ENCODE data around the gene B3GAT3.
"Not testable (repeated sequence)": the region's sequence is repeated elsewhere in the genome, so short reads cannot be mapped to it uniquely, and the experiment has no call there.

The B3GAT3 gene

DNA sequence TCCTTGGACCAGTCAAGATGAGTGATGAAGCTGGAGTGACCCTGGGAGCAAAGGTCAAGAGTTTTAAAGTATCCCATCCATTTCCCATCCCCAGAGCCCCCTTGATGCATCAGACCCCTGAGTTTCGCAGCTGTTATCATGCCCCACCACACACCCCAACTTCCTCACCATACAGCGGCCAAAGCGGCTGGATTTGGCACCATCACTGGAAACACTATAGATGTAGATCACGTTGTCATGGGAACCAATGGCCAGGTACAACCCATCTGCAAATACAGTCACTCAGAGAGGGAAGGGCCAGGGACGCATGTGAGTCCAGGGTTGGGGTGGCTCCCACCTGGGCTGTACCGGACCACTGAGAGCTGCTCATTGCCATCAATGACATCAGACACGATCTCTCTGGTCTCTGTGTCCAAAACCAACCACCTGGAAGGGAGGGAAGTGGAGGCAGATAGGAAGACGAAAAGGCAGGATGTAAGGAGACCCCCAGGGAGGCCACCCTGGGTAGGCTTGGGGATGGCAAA lies 17.9 kb downstream of the B3GAT3 start:
- no peak for DNase-seq

DNA sequence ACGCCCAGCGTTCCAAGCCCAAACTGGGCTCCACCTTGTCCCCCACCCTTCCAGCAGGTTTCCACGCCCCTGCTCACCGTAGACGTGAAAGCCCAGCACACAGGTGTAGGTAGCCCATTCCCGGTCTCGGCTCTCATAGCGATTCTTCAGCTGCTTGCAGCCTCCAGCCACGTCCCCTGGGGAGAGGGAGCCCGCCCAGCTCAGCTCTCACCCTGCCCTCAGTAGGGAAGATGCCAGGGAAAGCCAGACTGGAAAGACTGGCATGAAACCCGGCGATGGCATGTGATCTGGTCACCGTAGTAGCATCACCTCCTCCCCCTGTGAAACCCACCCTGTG lies 18.7 kb downstream of the B3GAT3 start:
- no peak for DNase-seq

DNA sequence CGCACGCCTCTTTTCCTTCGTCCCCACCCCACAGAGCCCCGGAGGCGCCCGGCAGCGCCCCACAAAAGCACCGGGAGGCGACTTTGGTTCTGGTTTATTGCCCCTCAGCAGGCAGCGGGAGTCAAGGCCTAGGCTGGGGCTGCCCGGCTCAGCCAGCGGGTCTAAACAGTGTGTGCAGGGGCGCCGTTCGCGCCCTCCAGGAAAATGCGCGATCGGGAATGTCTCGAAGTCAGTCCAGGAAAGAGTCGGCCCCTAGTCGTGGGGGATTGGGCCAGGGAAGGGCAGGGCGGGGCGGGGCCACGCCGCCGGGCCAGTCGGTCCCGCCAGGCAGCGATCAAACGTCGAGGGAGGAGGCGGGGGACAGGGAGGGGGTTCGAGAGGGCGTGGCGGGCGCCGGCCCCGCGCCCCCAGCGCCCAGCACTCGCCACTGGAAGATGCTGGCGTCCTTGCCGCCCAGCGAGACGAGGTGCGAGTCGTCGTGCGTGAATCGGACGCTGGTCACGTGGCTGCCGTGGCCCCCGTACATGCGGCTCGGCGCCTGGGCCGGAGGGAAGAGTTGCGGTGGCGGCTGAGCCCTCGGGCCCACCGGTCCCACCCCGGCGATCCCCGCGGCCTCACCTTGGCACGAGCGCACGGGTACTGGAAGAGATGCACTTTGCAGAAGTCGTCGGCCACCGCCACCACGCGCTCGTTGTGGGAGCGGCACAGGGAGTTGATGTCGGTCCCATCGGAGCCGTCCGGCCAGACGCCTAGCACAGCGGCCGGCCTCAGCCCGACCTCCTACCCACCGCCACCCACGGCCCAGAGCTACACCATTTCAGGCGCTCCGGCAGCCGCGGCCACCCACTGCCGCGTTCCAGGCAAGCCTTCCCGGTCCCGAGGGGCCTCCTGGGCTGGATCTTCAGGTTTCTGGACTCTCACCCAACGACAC lies 19.4 kb downstream of the B3GAT3 start:
- peak; percentile 68 for DNase-seq

DNA sequence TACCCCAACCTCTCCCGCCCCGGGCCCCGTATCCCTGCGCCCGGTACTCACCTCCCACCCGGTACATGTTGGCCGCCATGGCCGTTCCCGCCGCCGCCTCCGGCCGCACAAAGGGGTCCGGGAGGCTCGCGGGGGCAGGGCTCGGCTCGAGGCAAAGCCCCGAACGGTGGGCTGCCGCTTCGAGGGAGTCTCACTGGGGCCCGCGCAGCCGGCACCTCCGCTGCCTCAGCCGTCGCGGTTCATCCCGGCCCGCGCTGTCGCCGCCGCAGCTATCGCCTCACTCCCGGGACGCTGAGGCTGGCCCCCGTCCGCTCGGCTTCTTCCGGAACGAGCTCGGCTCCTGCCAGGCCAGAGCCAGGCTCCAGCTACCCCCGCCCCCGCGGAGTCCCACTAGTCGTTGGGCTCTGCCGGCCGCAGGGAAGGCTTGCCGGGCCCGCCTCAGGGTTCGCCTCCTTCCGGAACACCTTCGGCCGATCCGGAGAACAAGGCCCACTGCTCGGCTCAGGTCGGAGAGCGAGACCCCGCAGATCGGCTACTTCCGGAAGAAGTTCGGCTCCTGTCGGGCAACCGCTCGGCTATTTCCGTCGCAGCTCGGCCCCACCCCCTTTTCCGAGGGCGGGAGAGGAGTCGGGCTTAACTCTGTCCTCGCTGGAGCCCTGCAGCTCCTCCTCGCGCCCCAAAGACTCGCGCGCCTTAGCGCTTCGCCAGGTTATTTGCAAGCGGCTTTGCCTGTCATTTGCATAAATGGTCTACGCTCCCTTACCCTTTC lies 20.2 kb downstream of the B3GAT3 start, which contains the start of gene MTA2:
MTA2 (minus strand) TSS at position 494 of the 769 bp plus-strand sequence; CDS start at position 79, 415 bp downstream.
- DNase-seq: peak; percentile 99

DNA sequence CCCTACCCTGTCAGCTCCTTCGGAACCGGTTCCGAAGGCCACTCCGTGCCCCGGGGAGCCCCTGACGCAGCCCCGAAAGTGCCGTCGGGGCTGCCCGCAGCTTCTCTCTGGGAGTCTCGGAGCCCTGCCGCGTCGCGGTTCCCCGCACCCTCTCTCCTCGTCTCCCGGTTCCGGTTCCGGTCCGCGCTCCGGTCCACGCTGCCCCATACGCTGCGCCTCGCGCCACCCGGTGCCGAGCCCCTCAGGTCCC lies 20.7 kb downstream of the B3GAT3 start:
- DNase-seq: no peak

DNA sequence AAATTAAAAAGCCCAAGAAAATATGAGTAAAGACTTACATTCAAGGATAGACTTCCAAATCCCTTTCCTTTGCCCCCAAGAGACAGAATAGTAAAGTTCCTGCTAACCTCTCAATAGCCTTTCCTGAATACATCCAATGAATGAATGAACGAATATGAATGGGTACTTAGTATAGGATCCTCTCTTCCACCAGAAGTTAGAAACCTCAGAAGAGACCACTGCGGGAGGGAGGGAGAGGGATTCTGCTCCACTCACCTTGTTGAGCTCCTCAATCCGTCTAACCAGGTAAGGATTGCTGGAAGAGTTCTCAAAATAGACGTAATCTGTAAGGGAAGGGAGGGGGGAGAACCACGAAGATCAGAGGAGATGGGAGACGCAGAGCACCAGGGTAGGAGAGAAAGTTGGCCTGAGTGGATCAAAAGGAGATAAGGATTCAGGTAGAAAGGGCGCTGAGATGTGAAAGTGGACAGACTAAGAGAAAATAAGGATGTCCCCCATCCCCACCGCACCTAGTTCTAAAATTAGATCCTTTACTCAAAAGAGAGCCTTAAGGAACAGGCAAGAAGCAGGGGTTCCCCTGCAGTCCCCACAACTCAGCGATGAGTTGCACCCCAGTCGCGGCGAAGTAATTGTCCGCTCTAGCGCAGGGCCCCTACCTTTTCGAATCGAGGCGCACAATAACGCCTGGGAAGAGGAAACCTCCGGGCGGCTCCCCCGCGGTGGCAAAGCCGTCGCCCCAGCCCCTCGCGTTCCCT lies 21.2 kb downstream of the B3GAT3 start:
- no peak for DNase-seq

DNA sequence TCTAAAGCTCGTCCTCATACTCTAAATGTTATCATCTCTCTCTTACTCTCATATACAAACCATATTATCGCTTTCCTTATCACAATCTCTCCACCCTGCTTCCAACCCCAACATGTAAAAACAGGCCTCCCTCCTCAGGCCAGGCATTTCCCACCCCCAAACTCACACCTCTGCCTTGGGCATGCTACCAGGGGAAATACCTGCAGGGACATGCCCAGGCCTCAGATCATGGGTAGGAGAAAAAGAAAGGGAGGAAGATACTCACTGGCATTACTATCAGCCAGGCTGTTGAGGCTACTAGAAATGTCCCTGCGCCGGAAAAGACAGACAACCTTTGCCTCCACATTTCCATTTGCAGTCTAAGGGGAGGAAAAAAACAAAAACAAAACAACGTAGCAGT lies 21.9 kb downstream of the B3GAT3 start:
- DNase-seq: no peak

DNA sequence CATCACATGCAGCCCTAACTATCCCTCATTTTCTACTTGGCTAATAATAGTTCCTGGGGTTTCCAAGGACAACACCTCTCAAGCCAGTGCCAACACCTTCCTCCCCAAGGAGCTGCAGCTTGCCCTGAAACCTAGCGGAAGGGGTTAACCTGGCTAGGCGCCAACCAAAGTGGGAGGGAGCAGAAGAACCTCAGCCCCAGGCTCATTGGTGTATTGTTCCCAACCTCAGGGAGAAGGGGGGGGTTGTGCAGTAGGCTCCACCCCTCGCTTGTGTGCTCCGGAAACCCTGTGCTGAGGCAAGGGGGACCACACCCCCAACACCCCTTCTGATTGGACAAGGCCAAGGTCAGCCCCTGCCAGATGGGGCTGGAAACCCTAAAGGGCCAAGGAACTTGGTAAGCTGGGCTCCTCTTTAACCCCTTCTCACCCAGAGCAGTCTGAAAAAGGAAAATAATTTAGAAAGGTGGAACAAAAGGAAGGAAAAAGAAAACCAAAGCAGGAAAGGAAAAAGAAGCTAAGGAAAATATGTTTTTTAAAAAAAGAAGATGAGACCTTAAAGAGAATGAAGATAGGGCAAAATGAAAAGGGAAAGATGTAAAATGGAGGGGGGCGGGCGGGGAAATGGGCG lies 22.6 kb downstream of the B3GAT3 start:
- peak; percentile 88 for DNase-seq

DNA sequence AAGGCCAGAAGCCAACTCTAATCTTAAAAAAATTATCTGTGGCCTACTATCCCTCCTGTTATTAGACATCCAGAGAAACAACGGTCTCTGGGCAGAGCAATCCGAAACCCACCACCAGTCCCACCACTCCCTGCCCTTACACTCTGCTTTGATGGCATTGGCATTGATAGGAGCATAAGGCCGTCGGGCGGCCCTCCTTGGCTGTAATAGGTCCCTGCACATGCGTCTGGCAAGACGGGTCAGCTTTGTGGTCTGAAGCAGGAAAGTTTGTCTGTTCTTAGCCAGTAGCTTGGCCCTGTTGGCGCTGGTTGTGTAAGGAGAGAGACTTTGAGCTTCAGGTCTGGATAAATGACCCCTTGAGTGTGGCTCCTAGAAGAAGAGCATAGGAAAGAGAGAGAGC lies 26.7 kb downstream of the B3GAT3 start:
- DNase-seq: no peak

DNA sequence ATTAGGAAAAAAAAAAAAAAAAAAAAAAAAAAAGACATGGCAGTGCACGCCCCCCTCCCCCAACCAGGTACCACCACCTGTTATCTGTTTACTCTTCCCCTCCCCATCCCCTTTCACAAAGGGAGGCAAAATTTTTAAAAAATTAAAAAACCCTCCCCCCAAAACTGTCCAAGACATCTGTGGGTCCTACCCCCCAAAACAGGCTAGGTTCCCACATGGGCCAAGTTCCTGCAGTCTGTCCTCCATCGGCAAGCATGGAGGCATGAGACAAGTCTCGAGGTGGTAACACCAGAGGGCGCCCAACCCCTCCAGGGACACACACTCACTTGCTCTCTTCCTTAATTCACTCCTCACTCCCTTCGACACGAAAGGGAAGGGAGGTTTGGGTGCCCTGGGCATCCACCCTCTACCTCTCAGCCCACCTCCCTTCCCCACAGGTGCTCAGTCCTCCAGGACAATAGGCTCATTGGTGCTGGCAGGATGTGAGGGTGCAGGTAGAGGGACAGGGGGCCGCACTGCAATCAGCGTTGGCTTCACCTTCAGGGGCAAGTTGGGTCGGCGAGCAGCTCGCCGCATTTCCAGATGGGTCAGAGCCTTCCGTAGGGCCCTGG lies 28.2 kb downstream of the B3GAT3 start:
- peak; percentile 40 for DNase-seq

DNA sequence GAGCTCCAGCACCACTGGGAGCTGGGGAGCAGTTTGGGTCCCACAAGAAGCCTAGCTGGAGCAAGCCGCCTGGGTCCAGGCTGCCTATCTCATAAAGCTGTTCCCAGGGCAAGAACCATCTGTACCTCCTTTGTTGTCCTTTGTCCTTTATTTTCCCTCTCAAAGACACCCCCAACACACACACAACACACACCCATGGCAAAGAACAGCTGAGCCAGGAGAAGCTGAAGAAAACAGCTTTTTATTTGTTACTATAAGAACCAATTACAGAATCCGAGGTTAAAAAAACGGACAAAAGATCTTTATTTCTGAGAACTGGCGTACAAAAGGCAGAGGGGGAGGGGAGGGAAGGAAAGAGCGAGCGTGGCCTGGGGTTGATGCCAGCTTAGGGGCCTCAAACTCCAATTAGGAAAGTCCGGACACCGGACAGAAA lies 28.8 kb downstream of the B3GAT3 start:
- DNase-seq: no peak

DNA sequence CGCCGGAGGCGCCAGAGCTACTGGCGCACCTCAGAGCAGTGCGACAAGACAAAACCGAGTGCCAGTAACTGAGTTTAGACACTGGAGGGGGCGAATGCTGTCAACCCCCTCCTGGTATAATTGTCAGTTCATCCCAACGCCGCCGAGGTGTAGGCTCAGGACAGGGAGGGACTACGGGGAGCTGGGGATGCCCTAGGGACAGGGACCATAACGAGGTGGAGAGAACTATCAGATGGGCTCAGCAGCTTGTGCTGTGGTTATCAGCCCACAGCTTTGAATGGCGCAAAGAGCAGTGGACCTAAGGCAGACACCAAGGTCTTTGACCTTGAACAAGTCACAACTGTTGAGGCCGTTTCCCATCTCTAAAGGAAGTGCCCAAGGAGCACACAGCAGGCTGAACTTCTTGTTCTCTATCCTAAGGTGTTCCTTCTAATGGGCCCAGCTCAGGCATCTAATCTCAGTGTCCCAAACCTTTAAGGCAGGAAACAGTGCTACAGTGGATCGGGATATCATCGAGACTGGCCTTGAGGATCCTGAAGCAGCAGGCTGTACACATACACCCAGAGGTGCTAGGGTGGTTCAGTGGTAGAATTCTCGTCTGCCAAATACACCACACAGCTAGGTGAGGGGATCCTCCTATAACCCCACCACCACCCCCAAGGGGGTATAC lies 29.5 kb downstream of the B3GAT3 start:
- no peak for DNase-seq

DNA sequence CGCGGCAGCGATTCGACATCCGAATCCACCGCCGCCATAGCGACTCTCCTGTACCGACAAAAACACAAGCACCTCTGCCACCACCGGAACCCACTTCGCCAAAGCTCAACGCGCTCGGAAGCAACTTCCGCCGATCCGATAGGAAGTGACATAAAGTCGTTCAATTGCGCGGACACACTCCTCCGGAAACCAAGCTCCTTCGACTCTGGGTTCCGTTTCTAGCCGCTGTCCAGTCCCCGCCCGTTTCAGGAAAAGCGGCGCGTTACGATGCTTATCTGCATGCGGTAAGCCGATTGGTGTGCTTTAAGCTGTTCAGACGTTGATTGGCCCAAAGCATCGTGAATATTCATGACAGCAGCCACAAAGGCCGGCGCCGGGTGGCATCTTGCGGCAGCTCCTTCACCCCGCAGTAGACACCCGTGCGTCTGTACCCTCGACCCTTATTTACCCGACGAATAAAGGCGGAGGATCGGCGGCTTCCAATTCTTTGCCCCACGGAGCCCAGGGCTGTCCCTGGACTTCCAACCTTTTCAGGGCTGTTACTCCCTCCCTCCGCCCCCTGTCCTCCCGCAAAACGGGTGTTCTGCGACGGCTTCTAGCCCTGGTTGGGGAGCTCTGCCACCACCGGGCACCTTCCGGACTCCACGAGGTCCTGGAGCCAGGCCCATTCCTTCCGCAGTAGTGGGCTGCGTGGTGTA lies 30.2 kb downstream of the B3GAT3 start, which contains the start of gene TUT1:
TUT1 (minus strand) TSS at position 76 of the 698 bp plus-strand sequence; CDS start at position 38, 38 bp downstream.
- peak; percentile 99 for DNase-seq

DNA sequence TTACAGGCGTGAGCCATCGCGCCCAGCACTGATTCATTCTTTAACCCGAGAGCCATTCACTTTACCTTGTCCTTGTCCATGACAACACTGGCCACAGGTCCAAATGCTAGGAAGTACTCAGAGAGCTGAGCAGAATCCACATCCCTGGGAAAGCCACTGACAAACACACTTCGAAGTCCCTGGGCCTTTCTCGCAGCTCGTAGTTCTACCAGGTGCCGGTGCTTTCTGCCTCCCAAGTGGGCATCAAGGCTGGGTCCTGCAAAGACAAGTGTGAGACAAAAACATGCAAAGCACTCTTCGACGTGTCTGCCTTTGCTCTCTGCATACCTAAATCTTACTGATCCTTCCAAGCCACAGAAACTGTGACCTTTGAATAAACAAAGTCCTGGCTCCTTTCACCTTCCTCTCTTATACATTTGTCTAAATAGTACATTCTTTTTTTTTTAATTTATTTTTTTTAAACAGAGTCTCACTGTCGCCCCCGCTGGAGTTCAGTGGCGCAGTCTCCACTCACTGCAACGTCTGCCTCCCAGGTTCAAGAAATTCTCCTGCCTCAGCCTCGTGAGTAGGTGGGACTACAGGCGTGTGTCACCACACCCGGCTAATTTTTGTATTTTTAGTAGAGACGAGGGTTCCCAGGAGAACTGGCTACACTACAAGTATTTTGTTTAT lies 32.7 kb downstream of the B3GAT3 start:
- DNase-seq: no peak

DNA sequence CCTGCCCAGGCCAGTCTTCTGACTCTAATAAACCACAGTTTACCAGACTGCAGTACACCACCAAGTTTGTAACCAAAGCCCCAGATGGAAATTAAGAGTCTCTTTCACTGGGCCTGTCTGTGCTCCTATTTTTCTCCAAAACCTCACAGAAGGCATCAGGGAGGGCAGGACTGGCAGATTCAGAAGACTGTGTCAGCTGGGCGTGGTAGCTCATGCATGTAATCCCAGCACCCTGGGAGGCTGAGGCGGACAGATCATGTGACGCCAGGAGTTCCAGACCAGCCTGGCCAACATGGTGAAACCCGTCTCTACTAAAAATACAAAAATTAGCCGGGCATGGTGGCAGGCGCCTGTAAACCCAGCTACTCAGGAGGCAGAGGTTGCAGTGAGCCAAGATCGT lies 36.4 kb downstream of the B3GAT3 start:
- not testable (repeated sequence) for DNase-seq

DNA sequence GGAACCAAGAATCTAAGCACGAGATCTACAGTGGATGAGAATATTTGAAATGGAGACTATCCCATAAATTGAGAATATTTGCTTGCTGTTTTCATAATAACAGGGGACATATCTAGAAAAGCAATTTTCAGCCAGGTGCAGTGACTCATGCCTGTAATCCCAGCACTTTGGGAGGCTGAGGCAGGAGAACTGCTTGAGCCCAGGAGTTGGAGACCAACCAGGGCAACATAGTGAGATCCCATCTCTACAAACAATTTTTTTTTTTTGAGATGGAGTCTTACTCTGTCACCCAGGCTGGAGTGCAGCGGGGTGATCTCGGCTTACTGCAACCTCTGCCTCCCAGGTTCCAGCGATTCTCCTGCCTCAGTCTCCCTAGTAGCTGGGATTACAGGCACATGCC lies 40.1 kb downstream of the B3GAT3 start:
- DNase-seq: not testable (repeated sequence)

DNA sequence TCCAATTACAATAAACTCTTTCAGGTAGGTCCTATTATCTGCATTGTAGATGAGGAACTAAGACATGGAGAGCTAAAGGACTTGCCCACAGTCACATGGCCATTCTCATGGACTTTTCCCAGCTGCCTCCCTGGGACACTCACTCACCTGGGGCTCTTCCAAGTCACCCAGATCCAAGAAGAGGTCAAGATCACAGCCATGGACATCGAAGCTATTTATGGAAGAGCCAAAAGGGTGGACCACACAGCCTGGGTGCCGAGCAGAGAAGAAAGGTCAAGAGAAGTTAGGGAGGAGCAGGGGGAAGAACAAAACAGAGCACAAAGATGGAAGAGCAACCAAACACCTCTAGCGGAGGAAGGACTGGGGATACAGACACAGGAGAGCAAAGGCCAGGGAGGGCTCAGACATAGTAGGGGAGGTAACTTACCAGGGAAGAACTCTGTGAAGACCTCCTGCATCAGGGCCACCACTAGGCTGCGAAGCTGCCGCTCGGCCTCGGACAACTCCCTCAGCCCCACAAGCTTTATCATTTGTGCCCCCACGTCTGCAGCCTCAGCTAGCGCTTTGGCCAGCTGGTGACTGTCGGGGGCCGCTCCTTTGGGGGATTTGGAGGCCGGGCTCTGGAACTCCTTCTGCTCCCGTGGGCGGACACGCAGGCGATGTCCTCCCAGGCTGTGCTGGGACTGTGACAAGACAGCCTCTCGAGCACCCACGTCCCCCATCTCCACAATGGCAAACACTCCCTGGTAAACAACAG lies 40.6 kb downstream of the B3GAT3 start:
- DNase-seq: no peak

DNA sequence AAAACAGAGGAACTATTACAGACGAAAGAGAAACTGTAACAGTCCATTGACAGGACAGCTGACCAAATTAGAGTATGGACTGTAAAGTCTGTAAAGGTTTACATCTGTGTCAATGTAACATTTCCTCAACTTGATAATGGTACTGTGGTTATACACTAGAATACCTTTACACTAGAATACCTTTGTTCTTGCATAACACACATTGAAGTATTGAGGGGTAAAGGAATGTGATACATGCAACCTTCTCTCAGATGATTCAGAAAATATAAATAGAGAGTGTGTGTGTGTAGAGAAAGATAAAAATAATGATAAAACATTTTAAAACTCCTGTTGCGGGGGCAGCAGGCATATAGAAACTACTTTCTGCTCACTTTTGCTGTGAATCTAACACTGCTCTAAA lies 42.5 kb downstream of the B3GAT3 start:
- no peak for DNase-seq

DNA sequence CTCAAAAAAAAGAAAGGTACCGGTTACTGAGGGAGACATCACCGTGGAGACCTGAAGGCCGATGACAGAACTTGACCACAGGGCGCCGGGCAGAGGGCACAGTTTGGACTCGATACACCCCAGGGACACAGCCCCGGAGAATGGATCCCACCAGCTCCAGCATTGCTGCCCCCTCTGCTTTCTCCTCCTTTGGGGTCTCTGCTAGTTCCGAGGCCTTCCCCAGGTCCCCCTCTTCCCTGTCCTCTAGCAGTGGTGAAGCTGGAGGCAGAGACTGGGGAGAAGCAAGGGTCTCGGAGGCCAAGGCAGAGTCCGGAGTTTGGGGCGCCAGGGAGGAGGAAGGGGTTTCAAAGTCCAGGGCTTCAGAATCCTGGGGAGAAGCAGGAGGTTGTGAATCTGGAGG lies 43.2 kb downstream of the B3GAT3 start:
- DNase-seq: no peak

Data from NCI-H1105 (cell line).